ENCODE data around the gene FILIP1L. TPM values are rescaled to one million over a fixed set of nuclear protein-coding genes. Genes with fewer than 3 reads are reported as not detected.
A peak's percentile ranks its signal among the peaks of the same experiment; 100 is the strongest.

The FILIP1L gene
- total and polyA plus RNA-seq, 8 donors = 10.6 to 98.4 (median 57.0) TPM

- intact Hi-C loops (cut with DNase I; ENCODE audit: low total_unique reads) = no loop called here
- no peaks in the 10 kb centered on the region for H3K9me3 ChIP-seq
- no peaks in the 10 kb centered on the region for H3K27me3 ChIP-seq
- peaks cover 0 to 32% (median 25%) of the 10 kb centered on the region in 4 donors for H3K36me3 ChIP-seq
- WGBS, 5 donors = 60 to 84% (median 76%) methylated on average over 2 of the region's 2 CpGs
- H3K4me3 ChIP-seq = no peak overlapping the region
- TF ChIP-seq CTCF (IDR thresholded peaks at IDR 0.05) = no peak
- no peak for TF ChIP-seq POLR2A (IDR thresholded peaks at IDR 0.05)
- no peak for TF ChIP-seq EP300 (IDR thresholded peaks at IDR 0.05)
- TF ChIP-seq POLR2AphosphoS5 (IDR thresholded peaks at IDR 0.05) = no peak
- peak overlapping the region in 1 of 5 donors; percentile 77 for H3K27ac ChIP-seq
- peaks cover 11 to 70% (median 46%) of the 10 kb centered on the region in 4 donors for H3K4me1 ChIP-seq
- DNase-seq = no peak
These were observed 250.7 kb downstream of the FILIP1L start for GRCh38 chr3:99863588-99863987.

- Histone ChIP-seq H3K36me3 (peaks cover 0 to 33% (median 28%) of the 10 kb centered on the region in 4 donors), H3K4me3 (no peak overlapping the region), H3K9me3 (no peaks in the 10 kb centered on the region), H3K4me1 (peaks cover 9 to 65% (median 46%) of the 10 kb centered on the region in 4 donors), H3K27me3 (no peaks in the 10 kb centered on the region), H3K27ac (peak overlapping the region in 3 of 5 donors; percentile 17 to 77 (median 71))
- 75 to 91% (median 89%) methylated on average over 6 of the region's 6 CpGs for WGBS, 5 donors
- DNase-seq = no peak
- no peak for TF ChIP-seq POLR2AphosphoS5 (IDR thresholded peaks at IDR 0.05)
- TF ChIP-seq EP300 (IDR thresholded peaks at IDR 0.05) = no peak
- TF ChIP-seq CTCF (IDR thresholded peaks at IDR 0.05) = no peak
- TF ChIP-seq POLR2A (IDR thresholded peaks at IDR 0.05) = no peak
- intact Hi-C loops (cut with DNase I; ENCODE audit: low total_unique reads) = no loop called here
These were observed 251.3 kb downstream of the FILIP1L start for GRCh38 chr3:99863002-99863401.

GRCh38 chr3:99862208-99862607 lies 252.1 kb downstream of the FILIP1L start:
- TF ChIP-seq POLR2AphosphoS5 (IDR thresholded peaks at IDR 0.05) = no peak
- TF ChIP-seq EP300 (IDR thresholded peaks at IDR 0.05) = no peak
- TF ChIP-seq POLR2A (IDR thresholded peaks at IDR 0.05) = no peak
- TF ChIP-seq CTCF (IDR thresholded peaks at IDR 0.05) = no peak
- 66 to 89% (median 82%) methylated on average over 2 of the region's 2 CpGs for WGBS, 5 donors
- peaks cover 4 to 60% (median 43%) of the 10 kb centered on the region in 4 donors for H3K4me1 ChIP-seq
- H3K27ac ChIP-seq = peak overlapping the region in 2 of 5 donors; percentile 71 to 77
- no peaks in the 10 kb centered on the region for H3K9me3 ChIP-seq
- intact Hi-C loops (cut with DNase I; ENCODE audit: low total_unique reads) = no loop called here
- no peak overlapping the region for H3K4me3 ChIP-seq
- H3K36me3 ChIP-seq = peaks cover 0 to 33% (median 28%) of the 10 kb centered on the region in 4 donors
- H3K27me3 ChIP-seq = no peaks in the 10 kb centered on the region
- no peak for DNase-seq

GRCh38 chr3:99861216-99861615 lies 253.1 kb downstream of the FILIP1L start:
- Histone ChIP-seq H3K27me3 (no peaks in the 10 kb centered on the region), H3K4me1 (peaks cover 0 to 59% (median 36%) of the 10 kb centered on the region in 4 donors), H3K9me3 (no peaks in the 10 kb centered on the region), H3K36me3 (peaks cover 0 to 33% (median 28%) of the 10 kb centered on the region in 4 donors), H3K27ac (peak overlapping the region in 4 of 5 donors; percentile 20 to 77 (median 68)), H3K4me3 (no peak overlapping the region)
- intact Hi-C loops (cut with DNase I; ENCODE audit: low total_unique reads) = no loop called here
- TF ChIP-seq CTCF (IDR thresholded peaks at IDR 0.05) (no peak), EP300 (IDR thresholded peaks at IDR 0.05) (no peak)
- WGBS, 5 donors = 61 to 92% (median 86%) methylated on average over 1 of the region's 1 CpG
- DNase-seq = no peak

All from stomach (tissue), 9 donors.